ENCODE data around the gene DNMT3B. TPM values are rescaled to one million over a fixed set of nuclear protein-coding genes. Genes with fewer than 3 reads are reported as not detected.

DNMT3B gene
- total RNA-seq, 1 donor from 2014 or later = 0.75 TPM

DNA sequence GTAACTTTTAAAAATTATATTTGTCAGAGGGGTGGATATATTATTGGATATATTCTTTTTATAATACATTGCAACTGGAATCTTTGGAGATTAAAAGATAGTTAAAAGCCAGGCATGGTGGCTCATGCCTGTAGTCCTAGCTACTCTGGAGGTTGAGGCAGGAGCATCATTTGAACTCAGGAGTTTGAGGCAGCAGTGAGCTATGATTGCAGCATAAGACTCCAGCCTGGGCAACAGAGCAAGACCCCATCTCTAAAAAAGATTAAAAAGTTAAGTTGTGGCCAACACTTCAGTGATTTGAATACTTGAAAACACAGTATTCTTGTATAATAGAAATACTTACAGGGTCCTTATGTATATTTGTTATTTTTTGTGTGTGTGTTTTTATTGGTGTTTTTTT, 72.8 kb downstream of the DNMT3B start:
- TF ChIP-seq, protein P1, sequence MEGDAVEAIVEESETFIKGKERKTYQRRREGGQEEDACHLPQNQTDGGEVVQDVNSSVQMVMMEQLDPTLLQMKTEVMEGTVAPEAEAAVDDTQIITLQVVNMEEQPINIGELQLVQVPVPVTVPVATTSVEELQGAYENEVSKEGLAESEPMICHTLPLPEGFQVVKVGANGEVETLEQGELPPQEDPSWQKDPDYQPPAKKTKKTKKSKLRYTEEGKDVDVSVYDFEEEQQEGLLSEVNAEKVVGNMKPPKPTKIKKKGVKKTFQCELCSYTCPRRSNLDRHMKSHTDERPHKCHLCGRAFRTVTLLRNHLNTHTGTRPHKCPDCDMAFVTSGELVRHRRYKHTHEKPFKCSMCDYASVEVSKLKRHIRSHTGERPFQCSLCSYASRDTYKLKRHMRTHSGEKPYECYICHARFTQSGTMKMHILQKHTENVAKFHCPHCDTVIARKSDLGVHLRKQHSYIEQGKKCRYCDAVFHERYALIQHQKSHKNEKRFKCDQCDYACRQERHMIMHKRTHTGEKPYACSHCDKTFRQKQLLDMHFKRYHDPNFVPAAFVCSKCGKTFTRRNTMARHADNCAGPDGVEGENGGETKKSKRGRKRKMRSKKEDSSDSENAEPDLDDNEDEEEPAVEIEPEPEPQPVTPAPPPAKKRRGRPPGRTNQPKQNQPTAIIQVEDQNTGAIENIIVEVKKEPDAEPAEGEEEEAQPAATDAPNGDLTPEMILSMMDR (IDR thresholded peaks at IDR 0.05) = no peak
- H3K4me3 ChIP-seq = no peak overlapping the region
- no peak for DNase-seq (ENCODE audit: low spot score in 2 of 2)
- no peaks in the 10 kb centered on the region for H3K27me3 ChIP-seq
- H3K27ac ChIP-seq = no peak overlapping the region
- intact Hi-C loops (cut with DNase I) = no loop called here
- no peaks in the 10 kb centered on the region for H3K9me3 ChIP-seq
- no peaks in the 10 kb centered on the region for H3K4me1 ChIP-seq
- H3K36me3 ChIP-seq = peaks cover 45 to 53% of the 10 kb centered on the region in 2 donors

DNA sequence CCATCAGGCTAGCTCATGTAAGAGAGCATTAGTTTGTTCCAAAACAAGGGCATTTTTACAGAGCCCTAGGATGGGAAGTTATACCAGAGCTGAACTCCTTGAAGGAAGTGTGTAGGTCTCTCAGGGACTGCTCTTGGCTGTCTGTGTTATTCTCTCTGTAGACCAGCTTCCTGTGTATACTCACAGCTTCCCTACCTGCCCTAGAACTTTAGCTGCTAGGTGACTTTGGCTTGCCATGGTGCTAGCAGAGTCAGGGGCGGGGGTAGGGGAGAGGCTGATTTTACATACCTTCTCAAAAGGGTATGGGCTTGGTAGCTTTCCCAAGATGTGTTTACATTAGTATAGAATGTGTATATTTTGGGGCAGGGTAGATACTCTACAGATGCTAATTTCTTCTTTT, 75.0 kb downstream of the DNMT3B start:
- H3K4me1 ChIP-seq = no peaks in the 10 kb centered on the region
- TF ChIP-seq, protein P1 (IDR thresholded peaks at IDR 0.05) = no peak
- H3K9me3 ChIP-seq = no peaks in the 10 kb centered on the region
- intact Hi-C loops (cut with DNase I) = no loop called here
- DNase-seq (ENCODE audit: low spot score in 2 of 2) = no peak
- no peaks in the 10 kb centered on the region for H3K27me3 ChIP-seq
- H3K27ac ChIP-seq = no peak overlapping the region
- H3K4me3 ChIP-seq = no peak overlapping the region
- H3K36me3 ChIP-seq = peaks cover 62 to 73% of the 10 kb centered on the region in 2 donors

DNA sequence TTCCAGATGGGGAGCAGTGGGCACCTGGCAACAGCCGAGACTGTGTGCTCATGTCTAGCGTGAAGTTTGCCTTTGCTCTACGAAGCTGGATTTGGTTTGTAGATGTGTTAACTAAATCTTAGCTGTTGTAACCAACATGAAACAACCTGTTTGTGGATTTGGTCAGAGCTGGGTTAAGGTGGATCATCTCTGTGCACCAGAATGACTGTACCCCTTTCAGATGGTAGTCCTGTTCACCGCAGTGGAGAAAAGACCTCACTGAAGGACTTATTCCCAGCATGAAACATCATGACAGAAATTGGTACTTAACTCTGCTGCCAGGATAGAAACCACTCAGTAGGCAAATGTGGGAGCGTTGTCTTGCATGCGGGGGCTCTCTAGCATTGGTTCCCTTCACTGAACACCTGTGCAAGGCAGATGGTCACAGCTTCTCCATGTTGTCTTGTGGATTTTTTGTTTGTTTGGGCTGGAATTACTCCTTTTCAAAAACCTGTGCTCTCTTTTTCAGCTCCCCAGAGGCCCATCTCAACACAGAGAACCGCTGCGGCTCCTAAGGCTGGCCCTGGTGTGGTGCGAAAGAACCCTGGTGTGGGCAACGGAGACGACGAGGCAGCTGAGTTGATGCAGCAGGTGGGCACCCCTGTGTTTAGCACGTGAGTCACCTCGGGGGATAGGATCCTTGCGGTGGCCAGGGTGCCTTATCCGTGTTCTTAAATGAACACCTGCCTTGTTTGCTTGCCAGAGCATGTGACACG, 77.2 kb downstream of the DNMT3B start:
- no peaks in the 10 kb centered on the region for H3K9me3 ChIP-seq
- no peak for DNase-seq (ENCODE audit: low spot score in 2 of 2)
- intact Hi-C loops (cut with DNase I) = no loop called here
- peaks cover 65 to 80% of the 10 kb centered on the region in 2 donors for H3K36me3 ChIP-seq
- TF ChIP-seq, protein P1 (IDR thresholded peaks at IDR 0.05) = no peak
- no peaks in the 10 kb centered on the region for H3K4me1 ChIP-seq
- H3K4me3 ChIP-seq = no peak overlapping the region
- H3K27ac ChIP-seq = no peak overlapping the region
- no peaks in the 10 kb centered on the region for H3K27me3 ChIP-seq

DNA sequence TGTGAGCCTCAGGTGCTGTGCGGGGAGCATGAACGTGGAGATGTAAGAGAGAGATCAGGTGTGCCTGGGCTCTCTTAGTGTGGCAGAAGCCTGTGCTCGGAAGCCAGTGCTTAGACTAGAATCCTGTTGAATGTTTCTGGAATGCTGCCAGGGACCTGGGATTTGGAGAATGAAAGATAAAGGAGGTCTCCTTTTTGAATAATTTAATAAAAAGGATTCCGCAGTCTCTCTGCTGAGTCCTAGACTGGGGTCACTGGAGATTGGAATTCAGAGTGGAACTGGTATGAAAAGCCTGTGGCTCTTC, 77.7 kb downstream of the DNMT3B start:
- no peak for DNase-seq (ENCODE audit: low spot score in 2 of 2)
- Histone ChIP-seq H3K27me3 (no peaks in the 10 kb centered on the region), H3K4me1 (no peaks in the 10 kb centered on the region), H3K4me3 (no peak overlapping the region), H3K9me3 (no peaks in the 10 kb centered on the region), H3K36me3 (peaks cover 66 to 81% of the 10 kb centered on the region in 2 donors), H3K27ac (no peak overlapping the region)
- TF ChIP-seq, protein P1 (IDR thresholded peaks at IDR 0.05) = no peak
- intact Hi-C loops (cut with DNase I) = no loop called here

DNA sequence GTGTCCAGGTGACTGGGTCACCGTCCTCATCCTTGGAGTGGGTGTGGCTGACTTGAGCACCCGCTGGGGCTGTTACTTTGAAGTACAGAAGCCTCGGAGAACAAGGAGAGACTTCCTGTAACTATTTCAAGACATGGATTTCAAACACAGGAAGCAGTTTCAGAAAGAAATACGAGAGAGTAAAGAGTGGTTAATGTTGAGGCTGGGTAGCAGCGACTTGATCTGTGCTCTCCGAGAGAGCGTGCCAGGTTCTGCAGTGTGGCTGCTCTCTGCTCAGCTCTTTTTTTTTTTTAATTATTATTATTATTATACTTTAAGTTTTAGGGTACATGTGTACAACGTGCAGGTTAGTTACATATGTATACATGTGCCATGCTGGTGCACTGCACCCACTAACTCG, 79.0 kb downstream of the DNMT3B start:
- intact Hi-C loops (cut with DNase I) = no loop called here
- Histone ChIP-seq H3K36me3 (peaks cover 76 to 86% of the 10 kb centered on the region in 2 donors), H3K27me3 (no peaks in the 10 kb centered on the region)

More for the DNA sequence above, 79.0 kb downstream of the DNMT3B start:
- TF ChIP-seq, protein P1 (IDR thresholded peaks at IDR 0.05) = no peak
- no peak for DNase-seq (ENCODE audit: low spot score in 2 of 2)
- no peak overlapping the region for H3K4me3 ChIP-seq
- no peaks in the 10 kb centered on the region for H3K9me3 ChIP-seq
- H3K27ac ChIP-seq = no peak overlapping the region
- no peaks in the 10 kb centered on the region for H3K4me1 ChIP-seq

Measured in ascending aorta (tissue), 2 donors.